Measurements from ENCODE around the gene PACSIN2.
"Not testable (repeated sequence)": the region's sequence is repeated elsewhere in the genome, so short reads cannot be mapped to it uniquely, and the experiment has no call there.

Gene PACSIN2

DNA sequence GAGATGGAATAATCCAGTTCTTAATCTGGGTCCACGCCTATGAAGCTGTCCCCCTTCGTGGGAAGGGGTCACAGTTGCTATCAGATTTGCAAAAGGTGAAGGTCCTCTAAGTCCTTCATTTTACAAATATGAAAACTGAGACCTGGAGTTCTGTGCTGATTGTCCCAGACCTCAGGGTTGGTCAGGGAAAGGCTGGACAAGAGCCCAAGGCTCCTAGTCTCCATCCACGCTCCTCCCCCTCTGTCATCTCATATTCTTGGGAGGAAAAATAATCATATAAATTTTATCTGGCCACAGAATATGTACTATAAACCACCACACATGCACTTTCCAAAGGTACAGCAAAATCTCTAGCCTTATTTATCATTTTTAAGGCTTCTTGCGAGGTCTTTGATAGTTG lies 5.5 kb downstream of the PACSIN2 start:
- DNase-seq, result no peak

DNA sequence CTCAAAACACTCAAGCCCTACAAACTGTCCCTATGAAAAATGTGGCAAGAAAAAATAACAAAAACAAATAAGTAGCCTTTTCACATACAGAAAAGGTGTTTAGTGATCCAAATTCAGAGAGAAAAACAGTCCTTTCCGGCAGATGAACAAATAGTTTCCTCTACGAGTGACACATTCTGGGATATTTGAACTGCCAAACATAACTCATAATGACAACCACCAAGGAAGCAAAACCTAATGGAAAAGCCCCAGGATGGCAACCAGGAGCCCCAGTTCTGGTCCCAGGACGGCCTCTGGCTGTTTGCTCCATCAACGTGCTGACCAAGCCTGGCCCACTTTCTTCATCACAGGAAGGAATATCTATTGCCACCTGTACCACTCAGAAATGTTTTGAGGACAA lies 6.0 kb downstream of the PACSIN2 start:
- DNase-seq, result no peak

DNA sequence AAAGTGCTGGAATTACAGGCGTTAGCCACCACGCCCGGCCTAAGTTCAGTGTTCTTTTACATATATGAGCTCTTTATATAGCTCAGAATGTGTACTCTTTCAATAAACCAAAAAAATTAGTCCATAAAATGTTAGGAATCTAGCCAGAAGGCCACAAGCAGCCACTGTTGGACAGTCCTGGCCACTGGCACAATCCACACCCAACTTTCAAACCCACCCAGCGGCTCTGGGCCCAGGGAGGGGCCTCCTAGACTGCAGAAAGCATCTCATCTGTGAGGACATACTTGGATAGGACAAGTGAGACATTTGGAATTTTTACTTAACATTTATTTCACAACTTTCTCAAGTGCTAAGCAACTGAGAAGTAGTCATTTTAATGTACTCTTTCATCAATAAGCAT lies 6.4 kb downstream of the PACSIN2 start:
- DNase-seq, result no peak

DNA sequence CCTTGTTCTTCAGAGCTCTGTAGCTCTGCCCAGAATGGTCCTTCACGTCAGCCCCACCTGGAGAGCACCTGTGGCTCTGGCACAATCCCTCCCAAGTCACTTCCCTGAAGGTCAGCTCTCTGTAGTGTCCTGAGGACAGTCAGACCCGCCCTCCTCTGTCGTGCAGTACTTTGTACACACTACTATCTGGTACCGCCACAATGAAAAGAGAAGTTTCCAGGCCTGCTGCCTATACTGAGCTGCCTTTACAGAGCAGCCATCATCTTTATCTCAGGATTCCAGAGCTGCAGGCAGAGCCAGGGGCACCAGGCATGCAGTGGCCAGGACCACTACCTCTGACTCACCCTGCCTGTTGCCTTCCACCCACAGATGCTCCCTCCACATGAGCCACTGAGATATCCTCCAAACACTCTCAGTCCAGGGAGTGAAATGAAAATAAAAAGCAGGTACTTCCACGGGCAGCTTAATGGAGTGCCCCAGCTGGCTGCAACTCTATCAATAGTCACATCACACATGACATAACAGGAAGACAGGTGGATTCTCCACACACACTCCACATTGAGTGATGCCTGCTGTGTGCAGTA lies 7.3 kb downstream of the PACSIN2 start:
- DNase-seq, result no peak

DNA sequence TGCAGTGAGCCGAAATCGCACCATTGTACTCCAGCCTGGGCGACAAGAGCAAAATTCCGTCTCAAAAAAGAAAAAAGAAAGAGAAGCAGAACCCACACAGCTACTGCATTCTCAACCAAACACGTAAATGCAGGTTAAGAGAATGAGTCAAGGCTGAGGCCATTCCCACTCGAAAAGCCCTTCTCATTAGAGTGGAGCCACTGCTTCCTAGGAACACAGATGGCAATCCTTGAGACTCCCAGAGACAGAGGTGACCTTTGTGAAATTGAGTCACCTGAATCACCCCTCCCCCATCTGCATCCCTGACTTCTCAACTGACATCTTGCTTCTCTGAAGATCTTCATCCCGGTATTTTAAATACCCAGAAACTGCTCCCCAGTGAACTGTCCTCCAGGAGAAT lies 8.2 kb downstream of the PACSIN2 start:
- DNase-seq, result no peak

DNA sequence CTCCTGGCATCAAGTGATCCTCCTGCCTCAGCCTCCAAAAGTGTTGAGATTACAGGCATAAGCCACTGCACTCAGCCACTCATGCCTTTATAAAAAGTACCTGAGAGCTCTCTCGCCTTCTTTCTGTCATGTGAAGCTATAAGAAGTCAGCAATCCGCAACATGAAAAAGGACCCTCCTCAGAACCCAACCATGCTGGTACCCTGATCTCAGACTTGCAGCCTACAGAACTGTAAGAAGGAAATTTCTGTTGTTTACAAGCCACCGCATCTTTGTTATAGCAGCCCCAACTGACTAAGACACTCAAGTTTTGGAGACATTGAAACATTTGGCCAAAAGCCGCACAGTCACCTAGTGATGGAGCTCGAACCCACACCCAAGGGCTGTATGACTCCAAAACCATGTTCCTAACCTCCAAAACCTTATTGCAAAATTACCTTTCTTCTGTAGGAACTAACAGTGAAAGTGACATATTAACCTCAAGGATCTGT lies 8.9 kb downstream of the PACSIN2 start:
- no peak for DNase-seq

DNA sequence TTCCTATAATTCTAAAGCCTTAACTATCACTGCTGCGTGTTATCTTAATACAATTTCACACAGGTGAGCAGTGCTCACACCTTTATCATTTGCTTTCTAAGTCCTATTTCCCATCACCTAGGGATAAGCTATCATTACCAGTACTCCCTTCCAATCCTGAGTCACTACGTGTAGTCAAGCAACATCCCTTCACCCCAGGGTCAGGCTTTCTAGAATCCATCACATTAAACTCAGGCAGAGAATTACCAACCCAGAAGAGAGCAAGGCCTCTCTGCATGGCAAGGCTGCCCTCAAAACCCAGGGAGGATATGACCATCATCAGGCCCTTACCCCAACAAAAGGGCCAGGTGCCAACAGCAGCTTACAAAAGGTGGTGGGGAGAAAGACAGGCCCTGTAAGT lies 9.8 kb downstream of the PACSIN2 start:
- no peak for DNase-seq

DNA sequence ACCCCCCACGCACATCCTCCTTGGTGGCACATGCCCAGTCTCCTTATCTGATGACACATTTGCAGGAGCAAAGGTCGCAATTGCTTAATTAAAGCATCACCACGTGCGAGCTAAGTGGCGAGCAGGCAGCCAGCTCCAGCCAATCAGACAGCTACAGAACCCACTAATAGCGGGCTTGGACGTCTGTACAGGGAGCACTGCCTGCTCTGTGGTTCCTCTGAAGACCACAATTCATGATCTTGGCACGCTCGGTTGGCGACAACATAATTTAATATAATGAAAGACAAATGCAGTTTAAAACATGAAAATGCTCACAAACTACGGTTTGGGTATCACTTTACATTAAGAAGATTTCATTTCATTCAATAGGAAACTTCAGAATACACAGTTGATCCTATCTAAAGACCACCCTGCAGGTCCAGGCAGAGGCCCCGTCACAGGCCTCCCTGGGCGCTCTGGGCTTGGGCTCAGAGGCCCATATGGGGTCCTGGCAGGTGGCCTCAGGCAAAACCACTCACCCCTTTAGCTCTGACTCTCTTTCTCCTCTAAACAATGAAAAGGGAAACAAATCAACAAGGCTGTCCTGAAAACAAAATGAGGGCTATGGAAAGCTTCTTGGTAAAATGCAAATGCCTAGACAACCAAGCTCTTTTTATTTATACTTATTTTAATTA lies 10.4 kb downstream of the PACSIN2 start:
- DNase-seq, result no peak

DNA sequence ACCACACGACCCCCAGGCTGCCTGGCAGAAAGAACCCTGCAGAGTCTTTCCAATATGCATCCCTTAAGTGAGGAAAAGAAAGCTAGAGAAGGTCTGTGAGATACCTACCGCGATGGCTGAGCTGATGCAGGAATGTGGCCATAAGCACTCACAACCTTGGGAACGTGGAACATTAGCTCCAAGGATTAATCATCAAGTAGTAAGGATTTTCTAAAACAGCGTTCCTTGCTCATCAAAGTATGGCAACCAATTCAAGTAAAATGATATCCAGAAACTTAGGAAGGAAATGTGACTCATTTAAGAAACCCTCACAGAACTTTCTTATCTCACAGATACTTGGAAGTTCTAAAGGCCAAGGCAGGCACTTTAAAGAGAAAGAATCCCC lies 12.8 kb downstream of the PACSIN2 start:
- no peak for DNase-seq

DNA sequence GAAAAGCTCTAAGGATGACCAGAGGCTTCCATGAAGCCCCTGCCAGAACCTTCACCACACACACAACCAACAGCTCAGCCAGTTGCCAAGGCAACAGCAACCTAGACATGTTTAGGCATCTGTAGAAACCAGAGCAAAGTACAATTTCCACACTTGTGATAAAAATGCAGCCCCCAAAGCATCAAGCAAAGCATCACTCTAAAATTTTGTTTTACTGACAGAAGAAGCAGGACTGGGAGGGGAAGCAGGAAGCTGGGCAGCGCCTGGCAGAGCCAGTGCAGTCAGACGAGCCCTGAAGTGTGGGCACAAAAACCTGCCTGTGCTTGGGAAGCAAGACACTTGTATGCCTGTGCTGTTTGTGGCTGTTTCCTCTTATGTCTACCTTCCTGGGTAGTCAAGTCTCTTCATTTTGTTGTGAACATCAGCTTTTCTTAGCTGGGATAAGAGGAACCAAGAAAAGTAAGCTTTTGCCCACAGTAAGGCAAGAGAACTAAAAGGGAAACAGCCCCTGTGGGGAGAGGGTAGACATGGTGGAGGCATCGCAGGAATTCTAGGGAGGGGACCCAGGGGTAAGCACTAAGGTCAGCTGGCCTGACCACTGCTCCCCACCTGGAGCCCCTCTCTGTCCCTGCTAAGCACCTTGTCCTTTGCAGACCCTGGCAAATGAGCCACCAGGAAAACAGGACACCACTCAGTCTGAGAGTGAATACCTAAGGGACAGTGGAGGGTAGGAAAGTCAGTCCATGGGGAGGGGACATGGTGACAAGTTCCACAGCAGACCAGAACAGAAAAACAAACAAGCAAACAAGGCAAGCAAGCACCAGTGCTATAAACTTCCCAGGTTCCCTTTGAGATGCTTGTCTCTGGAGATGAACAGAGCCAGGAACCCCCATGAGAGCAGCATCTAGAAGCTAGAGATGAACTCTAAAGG lies 13.4 kb downstream of the PACSIN2 start:
- no peak for DNase-seq

DNA sequence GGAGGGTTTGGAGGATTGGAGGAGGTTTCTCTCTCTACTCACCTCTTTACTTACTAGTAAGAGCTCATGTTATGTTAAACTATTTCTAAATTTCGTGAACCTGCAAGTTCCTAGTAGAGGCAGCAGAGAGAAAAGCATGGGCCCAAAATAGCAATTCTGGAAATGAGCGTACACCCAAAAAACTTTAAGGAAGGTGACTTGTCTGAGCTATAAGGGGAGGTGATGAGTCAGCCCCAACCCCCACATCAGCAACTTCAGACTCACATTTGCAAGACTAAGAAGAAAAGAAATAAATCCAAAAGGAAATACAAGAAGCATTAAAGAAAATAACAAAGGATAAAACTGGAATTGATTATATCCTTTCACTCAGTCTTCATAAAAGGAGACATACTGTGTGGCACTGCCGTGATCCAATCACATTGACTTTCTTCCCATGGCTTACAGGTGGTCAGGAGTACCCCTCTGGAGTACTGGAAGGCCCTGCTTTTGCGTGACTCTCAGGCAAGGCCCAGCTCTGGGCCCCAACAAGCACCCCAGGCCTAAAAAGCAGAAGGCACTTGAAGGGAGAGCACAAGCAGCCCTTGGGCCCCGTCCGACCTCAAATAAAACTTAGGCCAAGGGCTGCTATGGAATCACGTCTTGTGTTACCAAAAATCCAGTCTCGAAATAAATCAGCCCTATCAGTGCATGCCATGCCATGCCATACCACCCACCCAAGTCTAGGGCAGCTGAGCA lies 14.3 kb downstream of the PACSIN2 start:
- DNase-seq, result no peak

DNA sequence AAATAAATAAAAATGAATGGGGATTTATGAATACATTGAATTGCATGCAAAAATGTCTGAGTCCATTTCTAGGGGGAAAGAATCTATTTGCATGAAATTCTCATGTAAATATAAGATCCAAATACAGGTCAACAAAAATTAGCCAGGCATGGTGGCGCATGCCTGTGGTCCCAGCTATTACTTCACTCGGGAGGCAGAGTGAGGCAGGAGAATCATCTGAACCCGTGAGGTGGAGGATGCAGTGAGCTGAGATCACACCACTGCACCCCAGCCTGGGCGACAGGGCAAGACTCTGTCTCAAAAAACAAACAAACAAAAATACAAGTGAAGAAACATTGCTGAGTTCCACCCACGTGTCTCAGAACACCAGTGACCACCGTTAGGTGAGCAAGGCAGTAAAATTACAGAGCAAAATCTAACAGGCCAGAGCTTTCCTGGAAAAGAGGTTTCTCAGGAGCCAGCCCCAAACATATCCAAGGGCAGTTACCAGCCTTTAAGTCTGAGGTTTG lies 17.3 kb downstream of the PACSIN2 start:
- DNase-seq, result no peak

DNA sequence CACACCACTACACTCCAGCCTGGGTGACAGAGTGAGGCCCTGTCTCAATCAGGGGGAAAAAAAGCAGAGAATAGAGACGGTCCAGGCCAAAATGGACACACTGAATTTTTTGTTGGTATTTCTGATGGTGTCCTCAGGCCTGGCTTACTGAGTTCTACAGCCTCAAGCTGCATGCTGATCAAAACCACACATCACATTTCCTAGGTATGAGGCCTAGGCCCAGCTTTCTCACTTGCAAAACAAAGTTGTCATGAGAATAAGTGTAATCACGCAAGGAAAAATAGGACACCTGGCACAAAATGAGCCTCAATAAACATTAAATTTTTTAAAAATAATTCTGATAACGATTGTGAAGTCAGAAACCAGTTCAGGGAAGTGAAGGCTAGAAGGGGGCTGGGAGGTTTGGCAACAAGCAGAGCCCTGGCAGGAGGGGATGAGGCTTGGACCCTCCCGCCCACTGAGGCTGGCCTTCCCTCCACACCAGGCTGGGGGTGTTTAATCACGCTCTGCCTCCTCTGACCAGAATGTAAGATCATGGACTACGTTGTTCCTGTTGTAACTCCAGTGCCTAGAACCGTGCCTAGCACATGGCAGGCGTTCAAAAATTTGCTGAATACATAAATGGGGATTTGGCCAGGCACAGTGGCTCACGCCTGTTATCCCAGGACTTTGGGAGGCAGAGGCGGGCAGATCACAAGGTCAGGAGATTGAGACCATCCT lies 18.1 kb downstream of the PACSIN2 start:
- no peak for DNase-seq

DNA sequence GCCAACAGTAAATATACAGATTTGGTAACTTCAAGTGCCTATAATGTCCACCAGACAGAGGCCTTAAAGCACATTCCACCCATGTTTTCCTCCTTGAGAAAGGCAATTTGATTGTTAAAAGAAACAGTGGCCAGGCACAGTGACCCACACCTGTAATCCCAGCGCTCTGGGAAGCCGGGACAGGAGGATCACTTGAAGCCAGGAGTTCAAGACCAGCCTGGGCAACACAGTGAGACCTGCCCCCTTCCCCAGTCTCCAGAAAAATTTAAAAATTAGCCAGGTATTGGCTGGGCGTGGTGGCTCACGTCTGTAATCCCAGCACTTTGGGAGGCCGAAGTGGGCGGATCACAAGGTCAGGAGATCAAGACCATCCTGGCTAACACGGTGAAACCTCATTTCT lies 19.3 kb downstream of the PACSIN2 start:
- DNase-seq, result not testable (repeated sequence)

DNA sequence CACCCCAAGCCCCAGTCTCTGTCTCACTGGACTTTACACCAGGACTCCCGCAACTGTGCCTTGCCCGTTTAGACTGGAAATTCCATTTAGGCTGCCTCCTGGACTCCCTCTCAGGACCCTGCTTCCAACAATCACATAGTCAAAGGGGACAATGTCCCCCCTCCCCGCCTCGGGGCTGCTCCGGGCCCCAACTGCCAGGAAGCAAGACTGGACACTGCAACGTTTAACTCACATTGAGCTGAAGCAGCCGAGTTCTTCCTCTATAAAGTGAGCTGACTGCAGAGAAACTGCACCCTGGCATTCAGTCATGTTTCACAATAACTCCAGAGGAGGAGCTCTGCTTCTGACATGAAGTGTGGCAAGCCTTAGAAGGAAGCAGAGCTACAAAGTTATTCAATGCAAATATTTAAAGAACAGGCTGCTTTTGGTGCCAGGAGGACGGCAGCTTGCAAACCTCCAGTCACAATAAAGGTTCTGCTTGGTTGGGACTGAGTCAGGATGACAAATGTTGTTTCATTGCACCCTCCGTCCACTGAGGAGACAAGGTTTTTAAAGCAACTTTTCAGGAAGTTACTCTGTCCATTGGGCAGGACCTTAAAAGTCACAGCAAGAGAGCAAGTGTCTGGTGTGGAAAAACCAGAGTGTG lies 19.9 kb downstream of the PACSIN2 start:
- peak; percentile 27 for DNase-seq

DNA sequence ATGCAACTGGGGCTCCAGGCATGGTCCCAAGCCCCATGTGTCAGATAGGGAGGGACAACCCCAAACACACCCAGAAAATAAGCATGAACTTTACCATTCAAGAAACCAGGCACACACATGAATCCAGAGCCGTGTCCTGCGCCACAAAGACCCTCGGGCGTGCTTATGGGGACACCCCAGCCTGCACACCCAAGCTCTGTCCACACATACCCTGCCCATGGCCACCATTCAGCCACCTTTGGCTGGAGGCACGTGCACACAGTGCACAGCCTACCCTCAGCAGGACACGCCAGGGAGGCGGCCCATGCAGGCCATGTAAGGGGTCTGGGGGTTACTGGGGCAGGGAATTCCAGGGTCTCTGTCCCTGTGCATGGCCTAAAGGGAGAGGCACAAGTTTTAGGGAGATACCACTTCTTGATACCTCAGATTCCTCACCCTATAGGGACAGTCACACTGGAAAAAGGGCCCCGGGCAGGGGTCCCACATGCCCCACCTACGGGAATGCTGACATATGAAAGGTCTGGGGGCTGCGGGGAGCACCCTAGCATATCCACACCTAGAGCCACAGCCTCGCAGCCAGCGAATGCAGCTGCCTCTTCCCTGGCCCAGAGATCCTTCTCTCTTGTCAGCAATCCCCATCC lies 20.6 kb downstream of the PACSIN2 start:
- DNase-seq, result no peak

DNA sequence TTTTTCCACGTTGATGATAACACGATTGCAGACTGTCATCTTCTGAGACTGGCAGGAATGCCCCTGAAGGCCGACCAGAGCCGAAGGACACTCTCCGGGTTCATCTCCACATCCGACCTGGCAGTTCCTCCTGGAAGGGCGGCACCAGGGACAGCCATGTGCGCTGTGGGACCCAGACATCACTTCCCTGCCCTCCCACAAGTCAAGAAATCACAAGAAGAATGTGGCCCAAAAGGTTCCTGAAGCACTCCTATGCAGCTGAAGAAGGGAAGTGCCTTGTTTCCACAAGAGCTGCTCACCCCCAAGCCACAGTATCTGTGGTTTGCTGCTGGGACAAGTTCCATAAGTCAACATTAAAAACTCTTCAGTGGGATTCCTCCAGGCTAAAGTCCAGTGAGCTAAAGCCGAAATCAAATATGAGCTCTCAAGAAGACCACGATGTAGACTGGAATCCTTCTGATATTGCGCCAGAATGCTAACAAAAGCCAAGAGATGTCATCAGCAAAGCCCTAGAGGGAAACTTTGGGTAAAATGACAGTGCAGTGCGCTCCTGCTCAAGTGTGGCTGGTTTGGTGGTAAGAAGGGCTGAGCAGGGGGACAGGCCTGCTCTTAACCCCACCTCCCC lies 21.2 kb downstream of the PACSIN2 start:
- DNase-seq, result no peak

DNA sequence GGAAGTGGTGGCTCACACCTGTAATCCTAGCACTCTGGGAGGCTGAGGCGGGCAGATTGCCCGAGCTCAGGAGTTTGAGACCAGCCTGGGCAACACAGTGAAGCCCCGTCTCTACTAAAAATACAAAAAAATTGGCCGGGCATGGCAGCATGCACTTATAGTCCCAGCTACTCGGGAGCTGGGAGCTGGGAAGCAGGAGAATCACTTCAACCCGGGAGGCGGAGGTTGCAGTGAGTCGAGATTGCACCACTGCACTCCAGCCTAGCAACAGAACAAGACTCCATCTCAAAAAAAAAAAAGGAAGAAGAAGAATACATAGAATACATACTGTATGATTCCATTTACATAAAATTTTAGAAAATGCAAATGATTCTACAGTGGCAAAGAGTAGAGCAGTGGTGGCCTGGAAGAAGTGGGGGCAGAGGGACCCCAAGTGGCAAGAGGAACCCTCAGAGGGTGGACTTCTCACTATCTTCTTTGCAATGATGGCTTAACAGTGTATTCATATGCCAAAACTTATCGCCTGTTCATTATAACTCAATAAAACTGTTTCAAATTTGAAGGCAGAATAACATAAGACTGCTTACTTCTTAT lies 22.0 kb downstream of the PACSIN2 start:
- DNase-seq, result no peak

DNA sequence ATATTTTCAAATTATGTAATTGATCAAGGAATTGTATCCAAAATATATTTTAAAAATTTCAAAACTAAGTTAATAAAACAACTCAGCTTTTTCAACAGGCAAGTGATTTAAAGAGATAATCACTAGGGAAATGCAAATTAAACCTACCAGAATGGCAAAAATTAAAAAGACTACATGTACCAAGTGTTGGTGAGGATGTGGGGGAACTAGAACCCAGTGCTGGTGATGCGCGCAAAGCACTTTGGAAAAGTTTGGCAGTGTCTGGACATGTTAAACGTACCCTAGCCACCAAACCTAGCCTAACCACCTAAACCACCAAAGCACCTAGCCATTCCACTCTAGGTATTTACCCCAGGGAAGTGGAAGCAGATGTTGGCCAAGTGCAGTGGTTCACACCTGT lies 22.9 kb downstream of the PACSIN2 start:
- no peak for DNase-seq

DNA sequence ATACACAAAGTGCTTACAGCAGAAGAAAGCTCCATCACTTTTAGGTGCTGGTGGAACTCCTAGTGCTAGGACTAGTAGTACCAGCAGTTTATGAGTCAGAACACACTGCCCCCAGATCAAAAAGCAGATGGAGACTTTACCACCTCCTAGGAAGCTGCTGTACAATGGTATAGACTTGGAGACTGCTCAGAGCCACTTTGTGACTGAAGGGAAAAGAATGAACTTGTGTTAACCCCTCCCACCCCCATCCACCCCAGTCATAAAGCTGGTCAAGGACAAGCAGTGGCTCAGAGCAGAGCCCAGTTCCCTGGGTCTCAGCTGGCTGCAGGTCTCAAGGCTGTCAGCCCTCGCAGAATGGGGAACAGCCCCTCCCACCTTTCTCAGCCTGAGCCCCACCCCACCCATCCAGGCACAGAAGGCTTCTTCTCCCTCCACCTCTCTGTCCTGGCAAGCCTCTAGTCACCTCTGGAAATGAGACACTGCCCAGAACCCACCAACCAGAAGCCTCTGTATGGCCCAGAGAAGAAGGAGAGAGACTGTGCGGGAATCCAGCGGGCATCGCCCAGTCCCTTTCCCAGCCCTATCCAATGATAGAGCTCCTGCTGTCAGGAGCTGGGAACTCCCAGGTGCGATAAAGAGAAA lies 23.8 kb downstream of the PACSIN2 start:
- DNase-seq, result no peak
